Adrenal gland (tissue), 12 donors: ENCODE measurements around the gene DDX51. TPM values are rescaled to one million over a fixed set of nuclear protein-coding genes. Genes with fewer than 3 reads are reported as not detected.

Experiments used
- DNase-seq, 7 donors: peaks; one replicate each; pipeline ENCODE4 v3.0.0-alpha.2; 2019 to 2020
- H3K27ac ChIP-seq, 5 donors: fragments of 200-600 bp; sonication (generic) in 4 of 5; 1 replicate in 3 of 5; 2 replicates in 2 of 5; pipeline versions ENCODE4 v1.5.1 to v1.8.0; 2016 to 2020; ENCODE audit warnings: mild to moderate bottlenecking in 1 of 5
- H3K27me3 ChIP-seq: fragments of 200-600 bp; 2 replicates; pipeline ENCODE4 v1.8.0; 2021
- H3K36me3 ChIP-seq, 2 donors: fragments of 200-600 bp; replicated peaks in 1 of 2; 1 replicate in 1 of 2; 2 replicates in 1 of 2; pipeline versions ENCODE4 v1.5.1 to v1.8.0; 2018 to 2022
- H3K4me1 ChIP-seq, 2 donors: fragments of 200-600 bp; replicated peaks in 1 of 2; 1 replicate in 1 of 2; 2 replicates in 1 of 2; pipeline versions ENCODE4 v1.5.1 to v1.8.0; 2018 to 2021
- H3K4me3 ChIP-seq, 4 donors: fragments of 200-600 bp; sonication (generic) in 3 of 4; one replicate each; pipeline ENCODE4 v1.5.1; 2016 to 2018
- H3K9me3 ChIP-seq, 3 donors: fragments of 200-600 bp; sonication (generic) in 1 of 3; replicated peaks in 1 of 3; 1 replicate in 2 of 3; 2 replicates in 1 of 3; pipeline versions ENCODE4 v1.5.1 to v1.8.0; 2016 to 2021
- POLR2A ChIP-seq, 2 donors: fragments of 450-650 bp; IDR thresholded peaks; one replicate each; pipeline ENCODE4 v1.6.1; 2017; ENCODE audit warnings: antibody characterized with exemption in 2 of 2, mild to moderate bottlenecking in 2 of 2, moderate library complexity in 1 of 2
- WGBS, 4 donors: extraction: QIAGEN DNeasy Blood & Tissue Kit in 2 of 4; methylation state at CpG; one replicate each; pipeline versions ENCODE4 v1.1.5 to v1.1.7; 2013 to 2017; 5-methylcytosine and 5-hydroxymethylcytosine counted together
- intact Hi-C, 2 donors: fragments of 100-400 bp; cut with DNase I; formaldehyde crosslinking; loops; one replicate each; pipeline versions ENCODE4 v1.14.1 to v1.15.0; 2022 to 2023
- polyA plus RNA-seq, 3 donors: library from polyadenylated mRNA; stranded (reverse); fragments of 200-250 nt in 2 of 3; fragments of 350-450 nt in 1 of 3; fragmentation: Illumina TruSeq in 1 of 3; extraction: RNeasy Lipid Tissue Mini Kit (QIAGEN cat#74804) in 1 of 3; gene quantifications; one replicate each; pipeline ENCODE4 v1.2.3, GENCODE V29; 2013 to 2014
- total RNA-seq, 9 donors: library from RNA; depleted of rRNA in 4 of 9; stranded (reverse); fragments of >200 nt in 4 of 9; fragments of 120-200 nt in 1 of 9; fragmentation: NEBNext Ultra II Directional in 1 of 9; extraction: Animal tissue kit (Norgen Biotek cat#: 25700) in 1 of 9; gene quantifications; one replicate each; pipeline versions ENCODE4 v1.1.0 to v1.2.4, GENCODE V29; 2013 to 2023
- TF ChIP-seq, protein P1 (sequence below), 6 experiments: fragments of 450-650 bp in 4 of 6; fragments of 200-600 bp in 2 of 6; sonication (generic) in 1 of 6; IDR thresholded peaks; 1 replicate in 5 of 6; 2 replicates in 1 of 6; pipeline versions ENCODE4 v1.5.1 to v1.8.0; 2016 to 2021; ENCODE audit warnings: antibody characterized with exemption in 6 of 6, mild to moderate bottlenecking in 2 of 6, moderate library complexity in 1 of 6
- donor health status: healthy with polysubstance abuse.
- donor health status: Bipolar disorder and iron deficiency.
- donor health status: DM: yes; HTN: yes; CAD: no.
- donor health status: DM: no; HTN: no; CAD: no.
- donor health status: DM: no; HTN: no; CAD: no.
- donor health status: DM: yes; HTN: yes; CAD: no.

The DDX51 gene
- total and polyA plus RNA-seq, 12 donors = 4.8 to 64.4 (median 14.3) TPM

DNA sequence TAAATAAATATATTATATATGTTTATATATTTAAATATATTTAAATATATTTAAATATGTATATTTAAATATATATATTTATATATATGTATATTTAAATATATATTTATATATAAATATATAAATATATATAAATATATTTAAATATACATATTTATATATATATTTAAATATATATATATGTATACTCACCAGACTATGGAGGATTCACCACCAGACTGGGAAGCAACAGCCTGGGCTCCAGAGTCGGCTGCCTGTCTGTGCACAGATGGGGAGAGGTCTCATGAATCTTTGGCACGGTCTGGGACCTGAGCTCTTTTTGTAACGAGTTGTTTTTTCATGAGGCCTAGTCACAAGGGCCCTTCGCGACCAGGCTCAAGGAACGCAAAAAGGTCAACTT is 21.5 kb upstream of the DDX51 start:
- Histone ChIP-seq H3K4me3 (no peak overlapping the region), H3K9me3 (no peaks in the 10 kb centered on the region), H3K36me3 (no peaks in the 10 kb centered on the region), H3K4me1 (peaks cover 0 to 6% of the 10 kb centered on the region in 2 donors), H3K27me3 (no peaks in the 10 kb centered on the region), H3K27ac (no peak overlapping the region)
- intact Hi-C loops = no loop called here
- DNase-seq = peak in 1 of 7 donors; percentile 13
- TF ChIP-seq POLR2A (IDR thresholded peaks at IDR 0.05) = no peak
- TF ChIP-seq, protein P1, sequence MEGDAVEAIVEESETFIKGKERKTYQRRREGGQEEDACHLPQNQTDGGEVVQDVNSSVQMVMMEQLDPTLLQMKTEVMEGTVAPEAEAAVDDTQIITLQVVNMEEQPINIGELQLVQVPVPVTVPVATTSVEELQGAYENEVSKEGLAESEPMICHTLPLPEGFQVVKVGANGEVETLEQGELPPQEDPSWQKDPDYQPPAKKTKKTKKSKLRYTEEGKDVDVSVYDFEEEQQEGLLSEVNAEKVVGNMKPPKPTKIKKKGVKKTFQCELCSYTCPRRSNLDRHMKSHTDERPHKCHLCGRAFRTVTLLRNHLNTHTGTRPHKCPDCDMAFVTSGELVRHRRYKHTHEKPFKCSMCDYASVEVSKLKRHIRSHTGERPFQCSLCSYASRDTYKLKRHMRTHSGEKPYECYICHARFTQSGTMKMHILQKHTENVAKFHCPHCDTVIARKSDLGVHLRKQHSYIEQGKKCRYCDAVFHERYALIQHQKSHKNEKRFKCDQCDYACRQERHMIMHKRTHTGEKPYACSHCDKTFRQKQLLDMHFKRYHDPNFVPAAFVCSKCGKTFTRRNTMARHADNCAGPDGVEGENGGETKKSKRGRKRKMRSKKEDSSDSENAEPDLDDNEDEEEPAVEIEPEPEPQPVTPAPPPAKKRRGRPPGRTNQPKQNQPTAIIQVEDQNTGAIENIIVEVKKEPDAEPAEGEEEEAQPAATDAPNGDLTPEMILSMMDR (IDR thresholded peaks at IDR 0.05) = no peak
- 92 to 95% (median 94%) methylated on average over 6 of the region's 6 CpGs for WGBS, 4 donors

DNA sequence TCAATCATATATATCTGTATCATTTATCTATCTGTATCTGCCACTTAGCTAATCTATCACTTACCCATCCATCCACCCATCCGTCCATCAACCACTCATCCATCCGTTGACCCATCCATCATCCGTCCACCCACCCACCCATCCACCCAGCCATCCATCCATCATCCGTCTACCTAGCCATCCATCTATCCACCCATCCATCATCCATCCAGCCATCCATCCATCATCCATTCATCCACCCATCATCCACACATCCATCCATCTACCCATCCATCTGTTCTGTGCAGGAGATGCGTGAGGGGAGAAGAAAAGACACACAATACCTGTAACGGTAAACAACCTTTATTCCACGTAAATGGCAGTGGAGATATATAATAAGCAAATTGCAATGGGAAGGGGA is 20.3 kb upstream of the DDX51 start:
- Histone ChIP-seq H3K9me3 (no peaks in the 10 kb centered on the region), H3K27ac (no peak overlapping the region), H3K27me3 (no peaks in the 10 kb centered on the region), H3K4me1 (peaks cover 0 to 6% of the 10 kb centered on the region in 2 donors), H3K4me3 (no peak overlapping the region), H3K36me3 (no peaks in the 10 kb centered on the region)
- intact Hi-C loops = no loop called here
- WGBS, 4 donors = 75 to 83% (median 79%) methylated on average over 7 of the region's 7 CpGs
- no peak for DNase-seq
- no peak for TF ChIP-seq POLR2A (IDR thresholded peaks at IDR 0.05)
- TF ChIP-seq, protein P1 (IDR thresholded peaks at IDR 0.05) = no peak

DNA sequence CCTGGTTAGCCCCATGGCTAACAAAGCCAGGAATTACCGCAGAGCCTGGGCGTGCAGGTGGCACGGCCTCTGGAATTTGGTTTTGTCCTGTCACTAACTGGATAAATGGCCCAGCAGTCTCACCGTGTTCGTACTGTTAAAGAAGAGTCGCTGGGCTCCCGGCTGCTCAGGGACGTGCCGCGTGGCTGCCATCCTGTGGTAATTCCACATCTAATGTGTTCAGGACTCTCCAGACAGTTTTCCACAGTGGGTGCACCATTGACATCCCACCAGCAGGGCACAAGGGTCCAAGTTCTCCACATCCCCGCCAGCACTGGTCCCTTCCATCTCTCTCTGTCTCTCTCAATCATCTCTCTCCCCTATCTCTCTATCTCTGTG is 19.8 kb upstream of the DDX51 start:
- Histone ChIP-seq H3K4me3 (no peak overlapping the region), H3K4me1 (peaks cover 0 to 6% of the 10 kb centered on the region in 2 donors), H3K9me3 (no peaks in the 10 kb centered on the region), H3K36me3 (no peaks in the 10 kb centered on the region), H3K27me3 (no peaks in the 10 kb centered on the region), H3K27ac (no peak overlapping the region)
- TF ChIP-seq, protein P1 (IDR thresholded peaks at IDR 0.05) = peak in 2 of 6 experiments; percentile 7 to 26
- TF ChIP-seq POLR2A (IDR thresholded peaks at IDR 0.05) = no peak
- intact Hi-C loops = no loop called here
- DNase-seq = no peak
- WGBS, 4 donors = 42 to 51% (median 48%) methylated on average over 8 to 11 of the region's 11 CpGs

DNA sequence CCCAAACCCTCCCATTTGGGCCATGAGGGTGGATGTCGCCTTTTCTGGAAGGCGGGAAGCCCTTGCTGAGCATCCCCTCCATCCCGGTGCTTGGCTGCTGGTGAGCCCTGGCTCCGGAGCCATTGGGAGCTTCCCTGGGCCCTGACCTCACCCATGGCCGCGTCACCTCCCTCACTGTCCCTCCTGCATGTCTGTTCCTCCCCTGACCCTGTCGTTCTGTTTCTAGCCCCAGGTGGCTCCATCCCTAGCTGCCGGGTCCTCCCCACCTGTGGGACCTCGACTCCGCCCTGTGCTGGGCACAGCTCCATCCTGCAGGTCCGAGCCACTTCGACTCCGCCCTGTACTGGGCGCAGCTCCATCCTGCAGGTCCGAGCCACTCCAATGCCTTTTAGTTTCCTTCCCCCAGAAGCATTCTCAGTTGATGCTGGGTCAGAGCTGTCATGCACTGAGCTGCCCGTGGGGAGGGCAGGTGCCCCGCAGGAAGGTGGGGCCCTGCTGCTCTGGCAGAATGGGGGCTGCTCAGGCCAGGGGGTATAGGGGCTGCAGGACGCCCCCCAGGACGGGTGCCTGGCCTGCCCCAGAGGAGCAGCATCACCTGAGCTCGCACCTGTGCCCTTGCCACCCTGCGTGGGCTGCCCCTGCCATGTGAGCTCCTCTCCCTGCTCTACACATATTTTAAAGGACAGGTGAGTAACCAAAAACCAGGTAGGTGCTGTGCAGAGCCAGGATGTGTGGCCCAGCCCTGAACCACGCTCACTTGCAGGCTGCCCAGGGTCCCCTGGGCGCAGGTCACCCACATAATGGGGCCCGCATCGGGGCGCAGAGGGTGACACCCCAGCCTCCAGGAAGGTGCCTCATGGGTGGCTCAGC is 19.2 kb upstream of the DDX51 start:
- Histone ChIP-seq H3K27ac (no peak overlapping the region), H3K27me3 (no peaks in the 10 kb centered on the region), H3K9me3 (no peaks in the 10 kb centered on the region), H3K4me3 (peak overlapping the region in 1 of 4 donors; percentile 26), H3K4me1 (peaks cover 0 to 6% of the 10 kb centered on the region in 2 donors), H3K36me3 (no peaks in the 10 kb centered on the region)
- no peak for DNase-seq
- intact Hi-C loops = no loop called here
- WGBS, 4 donors = 51 to 56% (median 53%) methylated on average over 13 to 26 of the region's 26 CpGs
- TF ChIP-seq, protein P1 (IDR thresholded peaks at IDR 0.05) = no peak
- TF ChIP-seq POLR2A (IDR thresholded peaks at IDR 0.05) = no peak
